ENCODE data around the gene COL24A1.
"Not testable (repeated sequence)": the region's sequence is repeated elsewhere in the genome, so short reads cannot be mapped to it uniquely, and the experiment has no call there.

COL24A1 gene

GRCh38 chr1:85746777-85747176, 409.8 kb downstream of the COL24A1 start:
- no peak for DNase-seq (ENCODE audit: low read depth, low spot score)

GRCh38 chr1:85743814-85744213, 412.8 kb downstream of the COL24A1 start:
- no peak for DNase-seq (ENCODE audit: low read depth, low spot score)
- no peak overlapping the region for H3K4me3 ChIP-seq (ENCODE audit: low read length)

More at GRCh38 chr1:85746777-85747176, 409.8 kb downstream of the COL24A1 start:
- no peak overlapping the region for H3K4me3 ChIP-seq (ENCODE audit: low read length)

GRCh38 chr1:85734931-85735330, 421.6 kb downstream of the COL24A1 start:
- no peak overlapping the region for H3K4me3 ChIP-seq (ENCODE audit: low read length)
- DNase-seq (ENCODE audit: low read depth, low spot score), result no peak

DNA sequence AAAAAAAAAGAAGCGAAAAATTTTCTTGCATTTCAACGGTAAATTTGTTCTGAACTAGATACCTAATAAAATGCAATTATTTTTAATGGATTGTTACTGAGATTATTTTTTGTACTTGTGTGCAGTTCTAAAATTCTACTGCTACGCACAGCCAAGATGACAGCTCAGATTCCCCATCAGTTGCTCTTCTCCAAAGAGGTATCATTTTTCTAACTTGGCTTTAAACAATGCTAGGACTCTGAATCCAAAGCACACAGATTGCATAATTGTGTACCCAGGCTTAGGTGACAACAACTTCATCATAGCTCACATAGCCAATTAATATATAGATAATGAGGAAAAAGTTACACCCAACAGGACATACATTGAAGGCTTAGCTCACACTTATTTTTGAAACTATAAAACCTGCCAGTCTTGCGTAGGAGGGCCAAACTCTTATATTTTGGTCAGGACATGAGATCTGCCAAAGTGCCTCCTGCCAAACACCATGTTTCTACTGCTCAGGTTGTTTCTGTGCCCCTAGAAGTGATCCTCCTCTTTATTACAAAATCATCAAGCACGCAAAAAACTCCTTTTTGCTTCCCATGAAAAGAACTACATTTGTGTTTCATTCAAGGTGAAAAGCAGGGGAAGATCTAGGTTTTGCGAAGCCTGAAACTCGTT, 437.8 kb downstream of the COL24A1 start:
- H3K4me3 ChIP-seq (ENCODE audit: low read length), result no peak overlapping the region
- DNase-seq (ENCODE audit: low read depth, low spot score), result no peak

- peak; percentile 52 for DNase-seq (ENCODE audit: low read depth, low spot score)
- not testable (repeated sequence) for H3K4me3 ChIP-seq (ENCODE audit: low read length)
Measured at GRCh38 chr1:85714418-85715114, 442.0 kb downstream of the COL24A1 start.

DNA sequence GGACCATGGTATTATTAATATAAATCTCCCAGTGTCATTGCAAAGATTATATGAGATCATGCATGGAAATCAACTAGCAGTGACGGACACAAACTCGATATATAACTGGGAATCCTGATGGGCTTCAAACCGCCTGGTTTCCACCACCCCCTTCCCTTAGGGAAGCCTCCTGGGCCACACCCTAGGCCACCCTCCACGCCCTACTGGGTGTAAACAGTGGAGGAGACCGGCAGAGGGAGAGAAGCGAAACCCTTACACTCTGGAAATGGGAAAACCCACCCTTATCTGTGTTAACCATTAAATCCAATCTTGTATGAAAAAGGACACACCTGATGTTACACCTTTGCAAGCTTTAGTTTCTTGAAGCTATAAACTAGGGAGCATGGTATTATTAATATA, 447.7 kb downstream of the COL24A1 start:
- no peak for DNase-seq (ENCODE audit: low read depth, low spot score)
- H3K4me3 ChIP-seq (ENCODE audit: low read length), result peak overlapping the region; percentile 64

DNA sequence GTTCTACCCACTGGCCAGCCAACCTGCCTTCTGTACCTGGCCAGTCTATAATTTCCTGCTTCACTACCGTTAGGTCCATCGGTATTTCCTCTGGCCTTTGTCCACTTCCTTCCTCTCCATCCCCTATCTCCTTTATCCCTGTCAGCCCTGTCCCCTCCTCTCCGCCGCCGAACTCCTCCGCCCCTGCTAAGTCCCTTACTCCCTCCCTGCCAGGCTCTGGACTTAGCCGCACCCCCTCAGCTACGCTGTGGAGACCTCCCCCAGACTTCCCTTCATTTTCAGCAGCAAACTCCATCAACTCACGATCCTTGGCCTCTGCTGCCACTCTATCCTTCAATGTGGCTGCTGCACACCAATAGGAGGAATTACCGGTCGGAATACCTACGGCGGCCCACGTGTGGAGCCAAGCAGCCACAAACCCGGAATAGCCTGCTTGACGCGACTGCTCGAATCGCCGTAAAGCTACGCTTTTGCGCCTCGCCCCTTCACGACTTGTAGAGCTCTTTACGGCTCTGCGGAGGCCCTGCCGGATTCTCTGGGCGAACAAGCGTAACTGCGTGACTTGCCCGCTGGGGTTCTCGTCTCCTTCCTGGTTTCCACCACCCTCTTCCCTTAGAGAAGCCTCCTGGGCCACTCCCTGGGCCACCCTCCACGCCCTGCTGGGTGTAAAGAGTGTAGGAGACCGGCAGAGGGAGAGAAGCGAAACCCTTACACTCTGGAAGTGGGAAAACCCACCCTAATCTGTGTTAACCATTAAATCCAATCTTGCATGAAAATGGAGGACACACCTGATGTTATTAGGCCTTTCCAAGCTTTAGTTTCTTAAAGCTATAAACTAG, 448.4 kb downstream of the COL24A1 start, which contains the start of gene ZNHIT6:
TSS of gene ZNHIT6 (minus strand) at position 444 of the 839 bp plus-strand sequence. CDS start at position 295, 149 bp downstream.
- H3K4me3 ChIP-seq (ENCODE audit: low read length), result peak within 1 kb of the TSS; percentile 64
- peak; percentile 95 for DNase-seq (ENCODE audit: low read depth, low spot score)

DNA sequence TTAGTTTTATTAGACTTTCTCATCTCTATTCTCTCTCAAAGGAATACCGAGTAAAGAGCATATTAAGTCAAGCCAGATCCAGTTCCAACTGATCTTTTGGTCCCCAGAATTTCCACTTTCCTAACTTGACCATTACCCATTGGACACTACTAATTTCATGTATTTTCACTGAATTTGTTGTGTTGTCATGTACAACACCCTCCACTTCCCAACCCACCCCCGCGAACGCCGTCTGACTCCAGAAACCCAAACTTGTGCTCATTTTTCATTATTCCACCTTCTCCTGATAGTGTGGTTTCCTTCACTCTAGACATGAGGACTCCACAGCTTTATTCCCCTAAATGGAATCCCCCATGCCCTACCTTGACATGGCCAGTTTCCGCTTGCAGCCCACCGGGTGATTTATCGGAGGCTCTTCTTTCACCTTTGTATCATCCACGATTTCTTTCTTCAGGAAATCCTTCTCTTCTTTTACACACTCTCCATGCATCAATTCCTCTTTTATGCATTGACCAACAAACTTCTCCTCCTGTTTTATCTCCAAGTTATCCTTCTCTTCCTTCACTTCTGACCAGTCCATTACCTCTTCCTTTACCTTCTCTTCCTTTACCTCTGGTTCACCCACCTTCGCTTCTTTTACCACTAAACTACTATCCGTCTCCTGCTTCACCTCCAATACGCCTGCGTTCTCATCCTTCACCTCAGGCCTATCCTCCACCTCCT, 449.1 kb downstream of the COL24A1 start:
- no peak for DNase-seq (ENCODE audit: low read depth, low spot score)
- peak overlapping the region; percentile 64 for H3K4me3 ChIP-seq (ENCODE audit: low read length)

DNA sequence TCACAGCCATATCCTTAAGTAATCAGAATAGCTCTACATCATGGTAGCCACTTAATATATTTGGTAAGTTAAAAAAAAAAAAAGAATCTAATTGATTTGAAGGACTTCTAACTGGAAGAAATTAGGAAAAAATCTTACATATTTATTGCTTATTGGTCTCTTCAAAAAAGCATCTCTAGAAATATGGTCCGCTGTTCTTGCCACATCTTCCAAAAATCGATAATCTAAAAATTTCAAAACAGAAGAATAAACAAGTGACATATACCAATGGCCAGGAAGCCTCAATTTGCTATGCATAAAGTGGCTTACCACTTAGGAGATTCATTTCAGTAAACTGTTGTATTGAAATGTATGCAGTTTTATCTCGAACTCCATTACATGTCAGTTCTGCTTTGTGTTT, 450.6 kb downstream of the COL24A1 start:
- H3K4me3 ChIP-seq (ENCODE audit: low read length), result no peak overlapping the region
- no peak for DNase-seq (ENCODE audit: low read depth, low spot score)

DNA sequence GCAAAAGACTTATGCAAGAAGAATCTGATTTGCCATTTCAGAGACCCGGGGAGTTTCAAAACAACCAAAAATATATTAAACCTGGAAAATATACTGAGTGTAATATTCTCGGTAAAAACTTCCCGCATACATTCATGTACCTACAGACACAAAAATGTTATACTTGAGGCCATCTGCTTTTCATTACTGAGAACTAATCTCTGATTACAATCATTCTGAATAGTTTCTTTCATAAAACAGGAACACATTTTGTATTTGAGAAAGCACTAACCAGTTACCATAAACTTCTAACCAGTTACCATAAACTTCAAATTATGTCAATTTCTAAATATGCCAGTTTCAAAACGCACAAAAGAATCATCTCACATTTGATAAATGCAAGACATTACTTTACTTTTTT, 456.1 kb downstream of the COL24A1 start:
- no peak for DNase-seq (ENCODE audit: low read depth, low spot score)

GRCh38 chr1:85697895-85698294, 458.7 kb downstream of the COL24A1 start:
- no peak overlapping the region for H3K4me3 ChIP-seq (ENCODE audit: low read length)
- no peak for DNase-seq (ENCODE audit: low read depth, low spot score)

More for the DNA sequence above, 456.1 kb downstream of the COL24A1 start:
- H3K4me3 ChIP-seq (ENCODE audit: low read length), result no peak overlapping the region

- no peak overlapping the region for H3K4me3 ChIP-seq (ENCODE audit: low read length)
Measured at GRCh38 chr1:85692730-85693314, 463.8 kb downstream of the COL24A1 start.

DNA sequence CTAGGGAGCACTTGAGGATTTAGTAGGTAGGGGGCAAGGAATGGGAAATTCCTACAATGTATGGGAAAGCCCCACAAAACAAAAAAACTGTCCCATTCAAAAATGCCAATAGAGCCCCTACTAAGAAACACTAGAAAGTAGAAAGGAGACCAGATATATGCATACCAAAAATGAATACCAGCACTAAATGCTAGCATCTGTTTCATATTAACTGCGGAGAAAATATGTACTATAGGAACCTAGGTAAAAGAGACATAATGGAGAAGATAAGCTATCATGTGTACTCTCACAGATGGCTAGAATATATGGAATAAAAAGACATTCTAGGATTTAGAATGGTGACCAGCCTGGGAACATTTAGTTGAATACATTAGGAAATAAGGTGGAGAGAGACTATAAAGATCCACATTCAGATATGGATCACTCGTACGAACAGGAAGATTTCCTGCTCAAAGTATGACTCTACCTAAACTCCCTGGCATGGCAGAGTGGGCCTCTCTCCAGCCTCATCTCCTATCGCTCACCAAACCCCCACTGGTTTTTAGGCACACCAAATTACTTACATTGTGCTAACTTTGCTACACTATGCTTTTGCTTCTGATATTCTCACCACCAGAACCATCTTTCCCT, 466.7 kb downstream of the COL24A1 start:
- DNase-seq (ENCODE audit: low read depth, low spot score), result no peak
- H3K4me3 ChIP-seq (ENCODE audit: low read length), result no peak overlapping the region

More at GRCh38 chr1:85692730-85693314, 463.8 kb downstream of the COL24A1 start:
- DNase-seq (ENCODE audit: low read depth, low spot score), result no peak

DNA sequence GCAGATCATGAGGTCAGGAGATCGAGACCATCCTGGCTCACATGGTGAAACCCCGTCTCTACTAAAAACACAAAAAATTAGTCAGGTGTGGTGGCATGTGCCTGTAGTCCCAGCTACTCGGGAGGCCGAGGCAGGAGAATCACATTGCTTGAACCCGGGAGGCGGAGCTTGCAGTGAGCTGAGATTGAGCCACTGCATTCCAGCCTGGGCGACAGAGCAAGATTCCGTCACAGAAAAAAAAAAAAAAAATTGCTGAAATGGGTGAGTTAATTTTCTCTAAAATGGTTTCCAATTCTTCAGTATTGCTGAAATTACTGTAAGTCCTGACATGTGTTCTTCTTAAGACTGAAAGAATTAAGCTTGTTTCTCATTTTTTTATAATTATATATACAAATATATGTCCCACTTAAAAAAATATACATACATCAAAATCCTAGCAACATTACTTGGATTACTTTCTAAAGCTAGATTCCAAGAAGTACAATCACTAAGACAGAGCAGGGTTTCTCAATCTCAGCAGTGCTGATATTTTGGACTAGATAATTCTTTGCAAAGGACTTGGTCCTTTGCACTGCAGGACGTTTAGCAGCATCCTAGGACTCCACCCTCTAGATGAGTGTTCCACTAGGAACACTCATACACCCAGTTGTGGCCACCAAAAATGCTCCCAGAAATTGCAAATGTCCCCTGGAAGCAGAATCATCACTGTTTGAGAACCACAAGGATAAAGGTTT, 473.1 kb downstream of the COL24A1 start:
- DNase-seq (ENCODE audit: low read depth, low spot score), result no peak
- no peak overlapping the region for H3K4me3 ChIP-seq (ENCODE audit: low read length)

GRCh38 chr1:85681087-85681486, 475.5 kb downstream of the COL24A1 start:
- no peak for DNase-seq (ENCODE audit: low read depth, low spot score)
- no peak overlapping the region for H3K4me3 ChIP-seq (ENCODE audit: low read length)

Measured in Jurkat, Clone E6-1 (cell line).